ENCODE data around the gene CCNB2. TPM values are rescaled to one million over a fixed set of nuclear protein-coding genes. Genes with fewer than 3 reads are reported as not detected.

CCNB2 gene
- polyA plus RNA-seq, 1 donor (not counting 4 experiments of a cell fraction or from before 2014, with no cell fraction given), result 36.9 TPM

DNA sequence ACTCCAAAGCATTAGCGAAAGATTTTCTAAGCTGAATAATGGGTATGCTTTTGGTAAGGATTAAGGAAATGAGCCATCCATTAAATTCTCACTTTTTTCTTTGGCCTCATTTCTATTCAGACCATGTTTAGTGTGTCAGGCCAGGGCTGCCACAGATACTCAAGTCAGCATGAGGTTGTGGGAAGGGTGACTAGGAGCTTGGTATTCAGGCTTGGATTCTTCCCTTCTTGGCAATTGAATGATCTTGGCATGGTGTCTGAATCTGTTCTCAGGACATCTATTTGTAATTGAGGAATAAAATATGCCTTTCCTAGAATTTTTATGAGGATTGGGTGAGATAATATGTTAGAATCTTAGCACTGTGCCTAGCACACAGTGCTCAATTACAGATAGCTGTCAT lies 11.2 kb downstream of the CCNB2 start:
- no peaks in the 10 kb centered on the region for H3K4me1 ChIP-seq (ENCODE audit: control insufficient read depth, extremely low read depth, insufficient read depth, low read length)
- no peak for FAIRE-seq
- no peak overlapping the region for H3K9ac ChIP-seq (ENCODE audit: control insufficient read depth, extremely low read depth, insufficient read depth, low read length)
- peaks cover 12 to 47% of the 10 kb centered on the region in 2 experiments for H3K36me3 ChIP-seq (ENCODE audit: control insufficient read depth in 2 of 2, extremely low read depth in 1 of 2, insufficient read depth in 2 of 2, low read length in 2 of 2)
- DNase-seq (ENCODE audit: low read depth, low spot score), result no peak
- dilution Hi-C loops (cut with MboI; ENCODE audit: extremely low pct_ligation_motif_present, low sequenced_read_pairs), result no loop called here
- H2AFZ ChIP-seq (ENCODE audit: control insufficient read depth, low read length), result no peak overlapping the region
- H3K27ac ChIP-seq (ENCODE audit: control insufficient read depth, insufficient read depth, low read length), result no peak overlapping the region
- H3K27me3 ChIP-seq (ENCODE audit: control insufficient read depth, extremely low read depth, insufficient read depth, low read length), result no peaks in the 10 kb centered on the region
- no peaks in the 10 kb centered on the region for H3K79me2 ChIP-seq (ENCODE audit: control insufficient read depth, insufficient read depth, low read length)
- no peak for TF ChIP-seq EZH2 (IDR thresholded peaks at IDR 0.05; ENCODE audit: low read length)
- TF ChIP-seq, protein P1, sequence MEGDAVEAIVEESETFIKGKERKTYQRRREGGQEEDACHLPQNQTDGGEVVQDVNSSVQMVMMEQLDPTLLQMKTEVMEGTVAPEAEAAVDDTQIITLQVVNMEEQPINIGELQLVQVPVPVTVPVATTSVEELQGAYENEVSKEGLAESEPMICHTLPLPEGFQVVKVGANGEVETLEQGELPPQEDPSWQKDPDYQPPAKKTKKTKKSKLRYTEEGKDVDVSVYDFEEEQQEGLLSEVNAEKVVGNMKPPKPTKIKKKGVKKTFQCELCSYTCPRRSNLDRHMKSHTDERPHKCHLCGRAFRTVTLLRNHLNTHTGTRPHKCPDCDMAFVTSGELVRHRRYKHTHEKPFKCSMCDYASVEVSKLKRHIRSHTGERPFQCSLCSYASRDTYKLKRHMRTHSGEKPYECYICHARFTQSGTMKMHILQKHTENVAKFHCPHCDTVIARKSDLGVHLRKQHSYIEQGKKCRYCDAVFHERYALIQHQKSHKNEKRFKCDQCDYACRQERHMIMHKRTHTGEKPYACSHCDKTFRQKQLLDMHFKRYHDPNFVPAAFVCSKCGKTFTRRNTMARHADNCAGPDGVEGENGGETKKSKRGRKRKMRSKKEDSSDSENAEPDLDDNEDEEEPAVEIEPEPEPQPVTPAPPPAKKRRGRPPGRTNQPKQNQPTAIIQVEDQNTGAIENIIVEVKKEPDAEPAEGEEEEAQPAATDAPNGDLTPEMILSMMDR (optimal IDR thresholded peaks at IDR 0.05 in 1 of 3, IDR thresholded peaks at IDR 0.05 in 1 of 3, conservative IDR thresholded peaks at IDR 0.05 in 1 of 3; ENCODE audit: extremely low read depth in 1 of 3, insufficient read depth in 2 of 3, low read length in 3 of 3), result no peak
- H3K9me3 ChIP-seq (ENCODE audit: control insufficient read depth, low read depth, low read length), result no peaks in the 10 kb centered on the region
- no peaks in the 10 kb centered on the region for H4K20me1 ChIP-seq (ENCODE audit: control insufficient read depth, extremely low read depth, insufficient read depth, low read length)
- no peak overlapping the region for H3K4me3 ChIP-seq (ENCODE audit: control insufficient read depth in 2 of 3, extremely low read depth in 1 of 3, insufficient read depth in 2 of 3, low read depth in 1 of 3, low read length in 3 of 3)
- H3K9me1 ChIP-seq (ENCODE audit: control insufficient read depth, extremely low read depth, insufficient read depth, low read length), result no peaks in the 10 kb centered on the region
- no peak overlapping the region for H3K4me2 ChIP-seq (ENCODE audit: control insufficient read depth, extremely low read depth, insufficient read depth, low read depth, low read length)

DNA sequence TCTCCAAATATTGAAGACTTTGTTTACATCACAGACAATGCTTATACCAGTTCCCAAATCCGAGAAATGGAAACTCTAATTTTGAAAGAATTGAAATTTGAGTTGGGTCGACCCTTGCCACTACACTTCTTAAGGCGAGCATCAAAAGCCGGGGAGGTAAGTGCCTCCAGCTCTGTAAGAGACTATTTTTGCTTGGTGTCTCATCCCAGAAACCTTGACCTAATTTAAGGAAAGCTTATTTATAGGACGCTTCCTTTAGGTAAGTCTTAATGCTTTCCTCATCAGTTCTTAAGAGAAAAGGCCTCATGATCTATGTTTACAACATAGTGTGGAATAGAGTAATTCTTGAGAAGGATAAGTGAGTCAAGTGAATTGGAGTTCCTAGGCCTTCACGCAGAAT lies 11.8 kb downstream of the CCNB2 start:
- Histone ChIP-seq H3K79me2 (ENCODE audit: control insufficient read depth, insufficient read depth, low read length) (no peaks in the 10 kb centered on the region), H3K4me2 (ENCODE audit: control insufficient read depth, extremely low read depth, insufficient read depth, low read depth, low read length) (no peak overlapping the region), H2AFZ (ENCODE audit: control insufficient read depth, low read length) (no peak overlapping the region), H3K4me1 (ENCODE audit: control insufficient read depth, extremely low read depth, insufficient read depth, low read length) (no peaks in the 10 kb centered on the region), H3K27me3 (ENCODE audit: control insufficient read depth, extremely low read depth, insufficient read depth, low read length) (no peaks in the 10 kb centered on the region), H3K9ac (ENCODE audit: control insufficient read depth, extremely low read depth, insufficient read depth, low read length) (no peak overlapping the region), H3K36me3 (ENCODE audit: control insufficient read depth in 2 of 2, extremely low read depth in 1 of 2, insufficient read depth in 2 of 2, low read length in 2 of 2) (peaks cover 12 to 47% of the 10 kb centered on the region in 2 experiments), H3K4me3 (ENCODE audit: control insufficient read depth in 2 of 3, extremely low read depth in 1 of 3, insufficient read depth in 2 of 3, low read depth in 1 of 3, low read length in 3 of 3) (no peak overlapping the region), H3K9me1 (ENCODE audit: control insufficient read depth, extremely low read depth, insufficient read depth, low read length) (no peaks in the 10 kb centered on the region), H3K27ac (ENCODE audit: control insufficient read depth, insufficient read depth, low read length) (no peak overlapping the region), H3K9me3 (ENCODE audit: control insufficient read depth, low read depth, low read length) (no peaks in the 10 kb centered on the region), H4K20me1 (ENCODE audit: control insufficient read depth, extremely low read depth, insufficient read depth, low read length) (no peaks in the 10 kb centered on the region)
- no peak for TF ChIP-seq EZH2 (IDR thresholded peaks at IDR 0.05; ENCODE audit: low read length)
- TF ChIP-seq, protein P1 (optimal IDR thresholded peaks at IDR 0.05 in 1 of 3, IDR thresholded peaks at IDR 0.05 in 1 of 3, conservative IDR thresholded peaks at IDR 0.05 in 1 of 3; ENCODE audit: extremely low read depth in 1 of 3, insufficient read depth in 2 of 3, low read length in 3 of 3), result no peak
- FAIRE-seq (no peak), DNase-seq (ENCODE audit: low read depth, low spot score) (no peak)
- dilution Hi-C loops (cut with MboI; ENCODE audit: extremely low pct_ligation_motif_present, low sequenced_read_pairs), result no loop called here

Data from keratinocyte (primary cell).